Natural killer cell (primary cell): ENCODE results near the gene TFIP11. TPM values are rescaled to one million over a fixed set of nuclear protein-coding genes. Genes with fewer than 3 reads are reported as not detected.
A peak's percentile ranks its signal among the peaks of the same experiment; 100 is the strongest.

Experiments used
- ATAC-seq, 3 donors: fragments of 150-1000 bp in 2 of 3; fragments of 200-7000 bp in 1 of 3; cut with Tn5 transposase; 1 replicate in 1 of 3; 2 replicates in 2 of 3; pipeline ENCODE4 v1.10.0; 2021; ENCODE audit warnings: mild to moderate bottlenecking in 2 of 3, moderate library complexity in 2 of 3
- DNase-seq, 2 donors: peaks; one replicate each; pipeline versions ENCODE4 v3.0.0 to v3.0.0-alpha.2; 2013 to 2021; ENCODE audit warnings: mixed read lengths in 1 of 2
- H3K27ac ChIP-seq: one replicate; pipeline ENCODE4 v1.5.1; 2013; ENCODE audit warnings: mild to moderate bottlenecking, low read length
- H3K27me3 ChIP-seq: one replicate; pipeline ENCODE4 v1.6.1; 2013; ENCODE audit warnings: low read length; ENCODE audit not compliant: control insufficient read depth, insufficient read depth
- H3K36me3 ChIP-seq: one replicate; pipeline ENCODE4 v1.6.1; 2013; ENCODE audit warnings: low read length; ENCODE audit not compliant: control insufficient read depth, insufficient read depth
- H3K4me1 ChIP-seq: one replicate; pipeline ENCODE4 v1.6.1; 2013; ENCODE audit warnings: low read length; ENCODE audit not compliant: control insufficient read depth, insufficient read depth
- H3K4me3 ChIP-seq: one replicate; pipeline ENCODE4 v1.5.1; 2013; ENCODE audit warnings: low read length
- H3K9me3 ChIP-seq: one replicate; pipeline ENCODE4 v1.6.1; 2013; ENCODE audit warnings: low read length; ENCODE audit not compliant: control insufficient read depth, insufficient read depth
- H3K27ac Mint-ChIP-seq, 2 donors: one replicate each; pipeline ENCODE4 v1.8.0; 2022; ENCODE audit warnings: mild to moderate bottlenecking in 2 of 2, mixed read lengths in 2 of 2, moderate library complexity in 1 of 2
- H3K27me3 Mint-ChIP-seq, 2 donors: one replicate each; pipeline ENCODE4 v1.8.0; 2022; ENCODE audit warnings: low read depth in 2 of 2, mixed read lengths in 2 of 2
- H3K36me3 Mint-ChIP-seq: one replicate; pipeline ENCODE4 v1.8.0; 2022; ENCODE audit warnings: mixed read lengths
- H3K4me1 Mint-ChIP-seq, 2 donors: one replicate each; pipeline ENCODE4 v1.8.0; 2022; ENCODE audit warnings: mixed read lengths in 2 of 2
- H3K4me3 Mint-ChIP-seq: one replicate; pipeline ENCODE4 v1.8.0; 2022; ENCODE audit warnings: mild to moderate bottlenecking, moderate library complexity, mixed read lengths
- H3K9me3 Mint-ChIP-seq, 2 donors: one replicate each; pipeline ENCODE4 v1.8.0; 2022; ENCODE audit warnings: mixed read lengths in 2 of 2
- CTCF ChIP-seq: fragments of 200-600 bp; IDR thresholded peaks from one replicate; pipeline ENCODE4 v1.8.0; 2022; ENCODE audit warnings: antibody characterized with exemption
- WGBS: methylation state at CpG from one replicate; pipeline ENCODE4 v1.1.7; 2013; ENCODE audit warnings: missing lambda C conversion rate; ENCODE audit not compliant: insufficient coverage; 5-methylcytosine and 5-hydroxymethylcytosine counted together
- intact Hi-C: fragments of 100-400 bp; cut with micrococcal nuclease; formaldehyde crosslinking; loops from one replicate; pipeline ENCODE4 v1.14.2; 2022
- total RNA-seq, 4 donors: library from RNA; stranded (reverse); fragments of 120-200 nt in 1 of 4; gene quantifications; one replicate each; pipeline versions ENCODE4 v1.2.3 to v1.2.4, GENCODE V29; 2013 to 2022

Gene TFIP11
- total RNA-seq, 3 donors from 2014 or later (not counting 1 experiment from before 2014, with no cell fraction given): 108 to 131 (median 124) TPM

GRCh38 chr22:26483439-26484359, 28.6 kb downstream of the TFIP11 start, which contains the start of the genes HPS4 and SRRD:
Gene HPS4 (minus strand): TSS chr22:26483783. CDS start chr22:26481762, 2,021 bp downstream.
Gene SRRD (plus strand): TSS chr22:26483877. CDS start chr22:26483891, 14 bp downstream.
- no peaks in the 10 kb centered on the region for H3K9me3 Mint-ChIP-seq
- H3K27ac Mint-ChIP-seq: peak within 1 kb of the TSS; percentile 95 to 98
- Histone ChIP-seq H3K4me3 (peak within 1 kb of the TSS; percentile 91), H3K9me3 (no peaks in the 10 kb centered on the region), H3K36me3 (peaks cover 13% of the 10 kb centered on the region), H3K27ac (peak within 1 kb of the TSS; percentile 84), H3K4me1 (peaks cover 19% of the 10 kb centered on the region), H3K27me3 (no peaks in the 10 kb centered on the region)
- peaks cover 64 to 66% of the 10 kb centered on the region in 2 donors for H3K4me1 Mint-ChIP-seq
- peak; percentile 83 to 92 (median 85) for ATAC-seq
- no peaks in the 10 kb centered on the region for H3K36me3 Mint-ChIP-seq
- TF ChIP-seq CTCF: no peak
- under 1% methylated on average over 85 of the region's 85 CpGs for WGBS
- intact Hi-C loops: loop anchor here (1.0 to 2.0 kb wide), 3 partner anchors 19 to 189 kb away; partner anchors contain the start of gene TFIP11
- peak; percentile 96 to 97 for DNase-seq
- H3K4me3 Mint-ChIP-seq: peak within 1 kb of the TSS; percentile 95
- H3K27me3 Mint-ChIP-seq: no peaks in the 10 kb centered on the region

- 11% methylated on average over 7 of the region's 7 CpGs for WGBS
- Histone ChIP-seq H3K4me3 (peak overlapping the region; percentile 64), H3K36me3 (peaks cover 6% of the 10 kb centered on the region), H3K27ac (peak overlapping the region; percentile 84), H3K27me3 (no peaks in the 10 kb centered on the region), H3K9me3 (no peaks in the 10 kb centered on the region), H3K4me1 (peaks cover 19% of the 10 kb centered on the region)
- no peak for TF ChIP-seq CTCF
- no peaks in the 10 kb centered on the region for H3K27me3 Mint-ChIP-seq
- H3K4me3 Mint-ChIP-seq: peak overlapping the region; percentile 95
- DNase-seq: no peak
- peaks cover under 1% of the 10 kb centered on the region for H3K36me3 Mint-ChIP-seq
- peak overlapping the region; percentile 95 to 98 for H3K27ac Mint-ChIP-seq
- intact Hi-C loops: loop anchor here (1.0 to 2.0 kb wide), 3 partner anchors 20 to 190 kb away; partner anchors contain the start of gene TFIP11
- peaks cover 65 to 66% of the 10 kb centered on the region in 2 donors for H3K4me1 Mint-ChIP-seq
- ATAC-seq: no peak
- H3K9me3 Mint-ChIP-seq: no peaks in the 10 kb centered on the region
Measured at GRCh38 chr22:26483043-26483438, 29.2 kb downstream of the TFIP11 start.

GRCh38 chr22:26482161-26482560, 30.1 kb downstream of the TFIP11 start:
- Histone ChIP-seq H3K4me1 (peaks cover 19% of the 10 kb centered on the region), H3K4me3 (no peak overlapping the region), H3K27me3 (no peaks in the 10 kb centered on the region), H3K27ac (peak overlapping the region; percentile 7), H3K9me3 (no peaks in the 10 kb centered on the region), H3K36me3 (peaks cover 8% of the 10 kb centered on the region)
- intact Hi-C loops: loop anchor here (2.0 kb wide), 2 partner anchors 21 to 191 kb away; no protein-coding TSS in a partner anchor
- peaks cover 71 to 72% of the 10 kb centered on the region in 2 donors for H3K4me1 Mint-ChIP-seq
- no peaks in the 10 kb centered on the region for H3K9me3 Mint-ChIP-seq
- DNase-seq (no peak), ATAC-seq (no peak)
- H3K4me3 Mint-ChIP-seq: peak overlapping the region; percentile 95
- TF ChIP-seq CTCF: no peak
- H3K27me3 Mint-ChIP-seq: no peaks in the 10 kb centered on the region
- WGBS: 41% methylated on average over 5 of the region's 5 CpGs
- peaks cover 9% of the 10 kb centered on the region for H3K36me3 Mint-ChIP-seq
- peak overlapping the region; percentile 95 to 98 for H3K27ac Mint-ChIP-seq
